Right lobe of liver (tissue), 6 donors: ENCODE data around the gene ATP6V0A1. TPM values are rescaled to one million over a fixed set of nuclear protein-coding genes. Genes with fewer than 3 reads are reported as not detected.

Source experiments
- ATAC-seq, 4 donors: fragments of 200-7000 bp; cut with Tn5 transposase; one replicate each; pipeline ENCODE4 v1.9.1; 2020; ENCODE audit warnings: mild to moderate bottlenecking in 4 of 4, moderate library complexity in 4 of 4
- DNase-seq, 3 donors: peaks; one replicate each; pipeline ENCODE4 v3.0.0-alpha.2; 2020
- H3K27ac ChIP-seq, 3 donors: fragments of 200-600 bp; one replicate each; pipeline ENCODE4 v1.8.0; 2022
- H3K27me3 ChIP-seq, 2 donors: fragments of 200-600 bp; one replicate each; pipeline ENCODE4 v1.8.0; 2022
- H3K36me3 ChIP-seq, 4 donors: fragments of 200-600 bp; sonication (generic) in 1 of 4; one replicate each; pipeline versions ENCODE4 v1.5.1 to v1.8.0; 2017 to 2022; ENCODE audit warnings: control low read depth in 1 of 4
- H3K4me1 ChIP-seq, 4 donors: fragments of 200-600 bp; sonication (generic) in 1 of 4; one replicate each; pipeline versions ENCODE4 v1.5.1 to v1.8.0; 2017 to 2022; ENCODE audit warnings: control low read depth in 1 of 4
- H3K4me3 ChIP-seq, 3 donors: fragments of 200-600 bp; one replicate each; pipeline ENCODE4 v1.8.0; 2022
- H3K9me3 ChIP-seq, 4 donors: fragments of 200-600 bp; sonication (generic) in 1 of 4; one replicate each; pipeline versions ENCODE4 v1.5.1 to v1.8.0; 2017 to 2022; ENCODE audit warnings: control low read depth in 1 of 4
- CTCF ChIP-seq, 4 donors: fragments of 200-600 bp in 3 of 4; fragments of 450-650 bp in 1 of 4; IDR thresholded peaks; one replicate each; pipeline versions ENCODE4 v1.5.1 to v1.8.0; 2016 to 2022; ENCODE audit warnings: antibody characterized with exemption in 4 of 4, mild to moderate bottlenecking in 2 of 4
- POLR2A ChIP-seq: fragments of 450-650 bp; IDR thresholded peaks from one replicate; pipeline ENCODE4 v1.6.1; 2017; ENCODE audit warnings: antibody characterized with exemption, mild to moderate bottlenecking
- WGBS: methylation state at CpG from one replicate; pipeline ENCODE4 v1.1.6; 2018; ENCODE audit warnings: low coverage, low lambda C conversion rate; ENCODE audit not compliant: insufficient coverage; ENCODE audit errors: missing lambda C conversion rate; 5-methylcytosine and 5-hydroxymethylcytosine counted together
- intact Hi-C, 2 donors: fragments of 100-400 bp; cut with DNase I; formaldehyde crosslinking; loops; one replicate each; pipeline versions ENCODE4 v1.11.2 to v1.14.1; 2022
- total RNA-seq, 6 experiments: library from RNA; depleted of rRNA in 2 of 6; stranded (reverse); fragments of >200 nt in 2 of 6; fragmentation: NEBNext Ultra II Directional in 3 of 6; extraction: Animal tissue kit (Norgen Biotek cat#: 25700) in 3 of 6; gene quantifications; one replicate each; pipeline versions ENCODE4 v1.1.0 to v1.2.4, GENCODE V29; 2016 to 2023
- donor health status: DM: no; HTN: yes; CAD: no.
- donor health status: DM: no; HTN: no; CAD: no.
- donor health status: DM: no; HTN: no; CAD: no.
- donor health status: DM: no; HTN: yes; CAD: no.
- donor health status: DM: no; HTN: yes; CAD: no.

Gene ATP6V0A1
- total RNA-seq, 6 experiments from 2014 or later = 36.4 to 66.0 (median 49.4) TPM

GRCh38 chr17:42421507-42422338 lies 37.0 kb upstream of the ATP6V0A1 start:
- 54% methylated on average over 5 of the region's 59 CpGs for WGBS
- H3K4me1 ChIP-seq = peaks cover 0 to 12% (median 2%) of the 10 kb centered on the region in 4 donors
- TF ChIP-seq POLR2A = no peak
- TF ChIP-seq CTCF (IDR thresholded peaks at IDR 0.05) = no peak
- peak overlapping the region; percentile 55 to 59 (median 57) for H3K4me3 ChIP-seq
- peak overlapping the region; percentile 59 to 84 (median 76) for H3K27ac ChIP-seq
- ATAC-seq (peak in 3 of 4 donors; percentile 3 to 19 (median 13)), DNase-seq (peak in 2 of 3 donors; percentile 46 to 52)
- no peaks in the 10 kb centered on the region for H3K9me3 ChIP-seq
- intact Hi-C loops = loop anchor here in 1 of 2 donors (5.0 kb wide), 1 partner anchor 91 kb away; no protein-coding TSS in a partner anchor
- no peaks in the 10 kb centered on the region for H3K27me3 ChIP-seq
- no peaks in the 10 kb centered on the region for H3K36me3 ChIP-seq

- Histone ChIP-seq H3K27ac (peak overlapping the region; percentile 59 to 84 (median 76)), H3K9me3 (no peaks in the 10 kb centered on the region), H3K36me3 (no peaks in the 10 kb centered on the region), H3K4me1 (peaks cover 0 to 12% (median 2%) of the 10 kb centered on the region in 4 donors), H3K4me3 (peak overlapping the region; percentile 55 to 59 (median 57)), H3K27me3 (no peaks in the 10 kb centered on the region)
- 2% methylated on average over 12 of the region's 44 CpGs for WGBS
- TF ChIP-seq POLR2A = no peak
- no peak for TF ChIP-seq CTCF (IDR thresholded peaks at IDR 0.05)
- ATAC-seq (peak; percentile 11 to 39 (median 27)), DNase-seq (peak; percentile 41 to 60 (median 48))
- intact Hi-C loops = loop anchor here in 1 of 2 donors (5.0 kb wide), 1 partner anchor 90 kb away; no protein-coding TSS in a partner anchor
Measured at GRCh38 chr17:42422412-42422957, 36.2 kb upstream of the ATP6V0A1 start.

DNA sequence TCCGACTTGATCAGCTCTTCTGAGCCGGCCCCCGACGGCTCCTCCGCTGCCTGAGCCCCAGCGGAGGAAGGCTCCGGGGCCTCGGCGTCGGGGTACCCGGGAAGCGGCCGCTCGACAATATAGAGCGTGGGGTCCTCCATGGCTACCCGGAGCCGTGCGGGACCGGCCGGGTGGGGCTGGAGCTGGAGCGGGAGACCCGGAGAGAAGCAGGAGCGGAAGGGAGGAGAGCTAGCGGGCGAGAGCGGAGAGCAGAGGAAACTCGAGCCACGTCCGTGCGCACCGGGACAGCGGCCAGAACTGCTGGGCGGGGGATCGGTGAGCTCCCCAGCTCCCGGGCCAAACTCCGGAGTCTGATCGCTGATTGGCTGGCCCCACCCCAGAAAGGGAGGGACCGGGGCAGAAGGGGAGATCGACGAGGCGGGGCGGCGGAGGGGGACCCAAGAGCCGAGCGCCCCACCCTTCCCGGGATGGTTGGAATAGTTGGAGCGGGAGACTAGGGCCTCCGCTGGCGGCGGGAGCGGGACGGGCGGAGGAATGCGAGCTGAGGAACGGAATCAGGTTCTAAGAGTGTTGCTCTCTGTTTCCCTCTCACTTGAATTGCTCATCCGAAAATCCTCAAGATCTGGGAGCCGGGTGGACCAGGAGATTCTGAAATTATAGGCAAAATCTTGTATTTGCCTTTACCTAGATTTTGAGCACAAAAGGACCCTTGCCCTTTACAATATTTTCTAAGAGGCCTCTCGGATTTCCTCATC lies 35.5 kb upstream of the ATP6V0A1 start, which contains the start of gene CAVIN1:
Gene CAVIN1, minus strand, starts transcription at position 299 of the 755 bp plus-strand sequence. Its CDS starts 159 bp downstream, at position 140.
- Histone ChIP-seq H3K27ac (peak within 1 kb of the TSS; percentile 59 to 84 (median 76)), H3K36me3 (no peaks in the 10 kb centered on the region), H3K4me3 (peak within 1 kb of the TSS; percentile 55 to 59 (median 57)), H3K4me1 (peaks cover 0 to 12% (median 2%) of the 10 kb centered on the region in 4 donors), H3K9me3 (no peaks in the 10 kb centered on the region), H3K27me3 (no peaks in the 10 kb centered on the region)
- 3% methylated on average over 31 of the region's 58 CpGs for WGBS
- peak; percentile 94 to 96 (median 94) for DNase-seq
- TF ChIP-seq CTCF (IDR thresholded peaks at IDR 0.05) = no peak
- peak; percentile 78 for TF ChIP-seq POLR2A
- ATAC-seq = peak; percentile 90 to 93 (median 92)
- intact Hi-C loops = loop anchor here in 1 of 2 donors (5.0 kb wide), 1 partner anchor 89 kb away; no protein-coding TSS in a partner anchor

GRCh38 chr17:42423766-42424165 lies 34.9 kb upstream of the ATP6V0A1 start:
- no peak overlapping the region for H3K4me3 ChIP-seq

More at GRCh38 chr17:42423766-42424165, 34.9 kb upstream of the ATP6V0A1 start:
- Histone ChIP-seq H3K36me3 (no peaks in the 10 kb centered on the region), H3K4me1 (peaks cover 0 to 12% (median 2%) of the 10 kb centered on the region in 4 donors), H3K27ac (peak overlapping the region in 1 of 3 donors; percentile 38), H3K27me3 (no peaks in the 10 kb centered on the region), H3K9me3 (no peaks in the 10 kb centered on the region)
- TF ChIP-seq POLR2A (no peak), CTCF (IDR thresholded peaks at IDR 0.05) (no peak)
- ATAC-seq = no peak
- peak in 1 of 3 donors; percentile 18 for DNase-seq
- 58% methylated on average over 11 of the region's 11 CpGs for WGBS
- intact Hi-C loops = loop anchor here in 1 of 2 donors (5.0 kb wide), 1 partner anchor 89 kb away; no protein-coding TSS in a partner anchor
